DMS114 treated with DMSO at 0.1 percent for 48 hours (cell line): ENCODE data around the gene ATE1.
"Not testable (repeated sequence)": the region's sequence is repeated elsewhere in the genome, so short reads cannot be mapped to it uniquely, and the experiment has no call there.

ENCODE experiments used
- DNase-seq: peaks from one replicate; lab custom pipeline; 2025; ENCODE audit not compliant: unreplicated experiment; lab: John Stamatoyannopoulos, UW

ATE1 gene

DNA sequence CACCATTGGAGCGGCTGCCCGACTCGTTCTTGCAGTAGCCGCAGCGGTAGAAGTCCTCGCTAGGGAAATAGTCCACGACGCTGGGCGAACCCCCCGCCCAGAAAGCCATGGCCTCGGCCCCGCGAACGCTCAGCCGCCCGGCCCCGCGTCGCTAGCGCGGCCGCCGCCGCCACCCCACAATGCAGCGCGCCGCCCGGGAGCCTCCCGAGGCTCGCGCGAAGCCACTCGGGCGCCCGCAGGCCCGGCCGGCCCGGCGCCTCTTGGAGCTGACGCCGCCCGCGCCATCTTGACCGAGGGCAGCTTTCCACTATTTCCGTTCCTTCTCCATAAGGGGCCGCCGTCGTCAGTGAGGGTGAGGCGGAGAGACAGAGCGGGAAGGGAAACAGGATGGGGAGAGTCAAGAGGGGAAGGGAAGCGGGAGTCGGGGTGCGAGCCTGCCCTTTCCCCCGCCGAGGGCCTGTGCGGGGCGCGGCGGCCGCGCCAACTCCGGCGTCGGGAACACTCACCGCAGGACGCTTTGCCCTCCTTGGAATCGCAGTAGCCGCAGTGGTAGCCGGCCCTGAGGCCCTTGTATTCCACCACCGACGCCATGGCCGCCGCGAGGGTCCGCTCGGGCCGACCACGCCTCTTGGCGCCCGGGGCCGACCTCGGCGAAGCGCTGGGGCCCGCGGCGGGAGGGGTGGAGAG, at the start of gene ATE1:
Gene ATE1 (minus strand): TSS at position 191 of the 687 bp plus-strand sequence. CDS start 82 bp downstream, at position 109.
- peak; percentile 81 for DNase-seq

DNA sequence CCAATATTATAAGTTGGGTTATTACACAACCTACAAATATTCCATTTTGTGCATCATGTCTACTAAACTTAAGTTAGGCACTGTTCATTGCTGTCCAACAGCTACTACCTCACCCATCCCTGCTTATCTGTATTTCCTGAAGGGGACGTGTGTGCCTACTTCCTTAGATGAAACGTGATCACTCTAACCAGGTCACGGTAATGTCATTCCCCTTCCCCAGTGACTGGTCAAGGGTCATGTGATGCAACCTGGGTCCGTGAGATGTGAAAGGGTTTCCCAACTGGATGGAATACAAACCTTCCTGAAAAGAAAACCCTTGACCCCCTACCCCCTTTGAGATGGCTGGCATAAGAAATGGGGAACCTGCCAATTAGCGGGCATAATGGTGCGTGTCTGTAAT, 48.8 kb upstream of the ATE1 start:
- no peak for DNase-seq

DNA sequence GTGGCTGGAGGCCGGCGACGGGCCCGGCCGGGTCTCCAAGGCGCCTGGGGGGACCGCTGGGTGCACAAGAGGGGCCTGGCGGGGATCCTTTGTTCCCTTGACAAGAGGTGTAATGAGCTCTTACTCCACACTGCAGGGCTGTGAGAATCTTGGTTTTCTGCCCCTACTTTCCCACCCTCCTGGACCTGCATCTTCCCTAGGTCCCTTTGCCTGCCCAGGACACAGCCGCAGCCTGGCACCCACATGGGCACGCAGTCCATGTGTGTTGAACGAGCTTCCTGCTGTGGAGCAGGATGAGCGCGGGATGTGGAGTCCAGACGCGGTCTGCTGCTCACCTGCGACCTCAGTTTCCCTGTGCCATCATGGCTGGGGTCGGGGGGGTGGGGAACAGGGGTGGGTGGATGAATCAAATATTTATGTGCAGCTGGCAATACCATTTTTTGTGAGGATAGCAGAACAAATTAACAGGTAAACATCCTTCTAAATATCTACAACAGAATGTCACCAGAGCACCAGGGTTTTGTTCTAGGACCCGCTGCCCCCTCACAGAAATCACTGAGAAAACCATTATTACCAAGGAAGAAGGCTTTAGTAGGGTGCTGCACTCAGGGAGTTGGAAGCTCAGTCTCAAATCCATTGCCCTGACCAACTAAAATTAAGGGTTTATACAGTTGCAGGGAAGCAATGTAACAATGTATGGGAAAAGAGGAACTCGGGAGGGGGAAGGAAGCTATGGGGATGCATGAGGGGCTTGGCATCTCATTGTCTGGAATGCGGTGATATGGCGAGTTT, 47.7 kb upstream of the ATE1 start:
- no peak for DNase-seq

DNA sequence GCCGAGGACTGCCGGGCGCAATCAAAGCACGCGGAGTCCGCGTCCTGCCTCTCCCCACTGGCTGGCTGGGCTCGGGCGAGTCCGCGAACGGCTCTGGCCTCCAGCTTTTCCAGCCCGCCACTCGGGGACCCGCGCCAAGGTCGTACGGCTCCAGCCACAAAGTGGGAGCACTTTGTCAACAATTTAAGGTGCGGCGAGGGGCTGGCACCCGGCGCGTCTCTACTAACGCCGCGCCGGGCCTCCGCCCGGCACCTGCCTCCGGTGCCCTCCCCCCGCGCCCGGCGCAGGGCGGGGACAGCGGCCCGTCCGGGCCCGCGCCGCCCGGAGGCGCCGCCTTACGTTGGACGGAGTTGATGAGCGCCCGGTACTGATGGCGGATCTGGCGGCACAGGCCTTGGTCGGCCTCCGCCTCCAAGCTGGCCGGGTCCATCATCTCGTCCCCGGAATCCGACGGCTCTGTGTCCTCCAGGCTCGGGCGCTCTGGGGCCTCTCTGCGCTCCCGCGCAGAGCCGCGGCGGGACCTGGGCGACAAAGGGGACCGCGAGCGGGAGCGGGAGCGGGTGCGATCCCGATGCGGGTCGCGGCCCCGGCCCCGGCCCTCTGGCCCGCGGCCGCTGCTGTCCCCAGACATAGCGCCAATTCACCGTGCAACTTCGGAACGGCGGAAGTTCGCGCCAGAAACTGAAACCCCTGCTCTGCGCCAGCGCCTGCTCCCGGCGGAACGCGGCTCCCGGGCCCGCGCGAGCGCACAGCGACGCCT, 46.9 kb upstream of the ATE1 start, which contains the start of gene NSMCE4A:
Gene NSMCE4A (minus strand): TSS at position 683 of the 760 bp plus-strand sequence. CDS start 52 bp downstream, at position 631.
- peak; percentile 46 for DNase-seq

DNA sequence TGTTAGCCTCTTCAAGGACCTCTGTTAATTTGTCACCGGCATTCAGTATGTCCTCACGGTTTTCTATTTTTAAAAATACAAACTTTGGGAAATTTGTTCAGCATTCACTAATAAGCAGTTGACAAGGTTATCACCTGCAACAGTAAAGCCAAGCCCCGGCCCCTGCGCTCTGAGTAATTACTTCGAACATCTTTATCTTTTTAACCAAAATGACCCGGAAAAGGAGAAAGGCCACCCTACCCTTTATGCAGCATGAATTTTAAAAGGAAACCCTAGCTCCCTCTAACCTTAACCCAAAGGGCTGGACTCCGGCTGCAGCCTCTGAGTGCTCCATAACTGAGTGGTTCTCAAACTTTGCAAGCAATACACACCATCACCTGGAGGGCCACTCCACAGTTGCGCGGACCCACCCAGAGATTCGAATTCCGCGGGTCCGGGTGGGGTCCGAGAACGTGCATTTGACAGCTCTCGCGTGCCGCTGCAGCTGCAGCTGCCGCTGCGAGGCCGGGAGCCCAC, 46.2 kb upstream of the ATE1 start:
- DNase-seq = peak; percentile 15

DNA sequence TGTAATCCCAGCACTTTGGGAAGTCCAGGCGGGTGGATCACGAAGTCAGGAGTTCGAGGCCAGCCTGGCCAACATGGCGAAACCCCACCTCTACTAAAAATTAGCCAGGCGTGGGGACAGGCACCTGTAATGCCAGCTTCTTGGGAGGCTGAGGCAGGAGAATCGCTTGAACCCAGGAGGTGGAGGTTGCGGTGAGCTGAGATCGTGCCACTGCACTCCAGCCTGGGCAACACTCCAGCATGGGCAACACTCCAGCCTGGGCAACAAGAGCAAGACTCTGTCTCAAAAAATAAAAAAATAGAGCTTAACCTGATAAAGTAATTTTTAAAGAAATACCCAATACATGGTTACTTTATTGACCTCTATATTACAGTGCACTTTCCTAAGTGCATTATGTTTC, 41.3 kb upstream of the ATE1 start:
- DNase-seq = not testable (repeated sequence)

DNA sequence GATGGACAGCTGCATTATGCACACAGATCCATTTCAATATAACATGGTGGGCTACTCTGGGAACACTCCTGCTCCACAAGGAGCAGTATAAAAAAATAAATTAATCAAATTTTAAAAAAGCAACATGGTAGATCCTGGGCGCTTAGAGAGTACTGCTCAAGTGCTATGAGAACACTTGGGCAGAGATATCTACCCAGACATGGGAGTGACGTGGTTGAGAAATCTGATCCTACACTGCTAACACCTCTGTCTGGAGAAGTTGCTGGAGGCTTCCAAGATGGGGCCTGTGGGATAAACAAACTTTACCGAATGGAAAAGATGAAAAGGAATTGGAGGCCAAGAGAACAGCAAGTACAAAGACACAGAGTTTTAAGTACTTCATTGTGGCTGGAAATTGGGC, 38.2 kb upstream of the ATE1 start:
- DNase-seq = no peak

DNA sequence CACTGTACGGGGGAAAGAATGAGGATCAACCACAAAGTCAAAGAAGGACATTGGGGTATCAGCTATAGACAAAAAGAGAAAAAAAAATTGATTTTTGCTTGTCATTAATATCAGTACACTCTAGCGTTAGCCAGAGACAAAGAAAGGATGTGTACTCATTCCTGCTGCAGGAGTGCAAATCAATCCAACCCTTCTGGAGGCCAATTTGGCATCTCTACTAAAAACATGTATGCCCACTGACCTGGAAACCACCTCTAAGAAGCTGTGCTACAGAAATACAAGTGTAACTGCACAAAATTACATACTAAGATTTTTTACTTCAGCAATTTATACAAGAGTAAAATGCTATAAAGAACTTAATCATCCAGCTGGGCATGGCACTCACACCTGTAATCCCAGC, 33.6 kb upstream of the ATE1 start:
- DNase-seq = no peak

DNA sequence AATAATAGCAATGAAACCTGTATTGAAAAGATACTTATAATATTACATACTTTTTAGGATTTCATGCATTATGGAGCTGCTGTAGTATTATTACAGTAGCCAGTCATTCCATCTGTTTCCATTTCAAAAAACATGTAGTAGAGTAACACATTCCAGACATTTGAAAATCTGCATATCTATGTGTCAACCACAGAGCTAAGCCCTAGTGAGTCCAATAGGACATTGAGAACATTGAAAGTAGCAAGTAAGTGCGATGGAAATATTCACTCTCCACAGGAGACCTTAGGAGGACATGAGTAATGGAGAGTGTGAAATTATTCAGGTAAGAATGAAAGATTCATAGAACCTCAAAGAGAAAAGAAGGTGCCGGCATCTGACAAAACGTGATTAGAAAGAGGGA, 31.8 kb upstream of the ATE1 start:
- no peak for DNase-seq

DNA sequence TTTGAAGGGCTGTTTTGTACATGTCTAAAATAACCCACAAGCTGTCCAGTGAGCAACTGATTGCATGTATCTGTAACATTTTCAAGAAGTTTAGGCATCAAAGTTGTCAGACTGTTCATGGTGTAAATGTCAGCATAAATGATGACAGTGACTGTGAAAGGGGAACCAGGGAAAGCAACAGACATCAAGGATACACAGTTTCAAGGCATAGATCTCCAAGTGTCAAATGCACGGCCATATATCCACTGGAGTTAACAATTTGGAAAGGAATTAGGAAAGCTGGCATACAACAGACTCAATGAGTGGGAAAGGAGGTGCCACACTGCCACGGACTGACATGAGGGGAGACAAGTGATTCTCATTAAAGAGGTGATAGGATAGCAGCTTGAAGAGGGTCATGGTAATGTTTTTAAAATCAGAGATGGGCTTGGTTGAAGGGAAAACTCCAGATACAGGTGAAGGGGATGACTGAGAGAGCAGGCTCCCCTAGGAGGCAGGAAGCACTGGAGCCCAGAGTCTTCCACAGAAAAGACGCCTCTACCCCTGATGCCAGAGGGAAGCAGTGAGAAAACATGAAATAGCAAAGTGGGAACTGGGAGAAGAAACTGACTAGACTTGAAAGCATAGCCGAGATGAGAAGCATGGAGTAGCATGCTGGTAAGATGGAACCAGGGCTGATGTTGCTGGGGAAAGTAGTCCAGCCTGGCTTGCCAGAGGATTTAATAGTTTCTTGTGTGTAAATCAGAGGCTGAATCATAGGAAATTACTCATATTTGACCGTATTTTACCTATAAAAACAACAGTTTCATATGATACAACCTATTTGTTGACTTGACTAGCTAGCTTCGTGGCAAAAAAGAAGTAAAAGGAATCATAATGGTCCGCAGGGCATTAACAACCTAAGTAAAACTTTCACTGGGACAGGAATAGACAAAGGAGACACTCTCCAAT, 28.6 kb upstream of the ATE1 start:
- no peak for DNase-seq

DNA sequence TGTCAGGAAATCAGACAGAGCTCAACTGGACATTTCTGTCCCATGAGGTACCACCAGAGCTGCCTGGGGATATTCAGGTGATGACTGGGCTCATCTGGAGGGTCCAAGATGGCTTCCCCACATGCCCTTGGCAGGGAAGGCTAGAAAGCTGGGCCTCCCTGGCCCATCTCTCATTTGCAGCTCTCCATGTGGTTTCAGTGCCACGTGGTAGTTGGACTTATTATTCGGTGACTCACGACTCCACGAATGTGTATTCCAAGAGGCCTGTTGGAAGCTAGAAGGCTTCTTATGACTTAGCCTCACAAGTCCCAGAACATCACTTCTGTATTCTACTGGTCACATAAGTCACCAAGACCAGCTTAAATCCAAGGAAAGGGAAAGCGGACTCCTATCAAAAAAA, 24.4 kb upstream of the ATE1 start:
- no peak for DNase-seq

DNA sequence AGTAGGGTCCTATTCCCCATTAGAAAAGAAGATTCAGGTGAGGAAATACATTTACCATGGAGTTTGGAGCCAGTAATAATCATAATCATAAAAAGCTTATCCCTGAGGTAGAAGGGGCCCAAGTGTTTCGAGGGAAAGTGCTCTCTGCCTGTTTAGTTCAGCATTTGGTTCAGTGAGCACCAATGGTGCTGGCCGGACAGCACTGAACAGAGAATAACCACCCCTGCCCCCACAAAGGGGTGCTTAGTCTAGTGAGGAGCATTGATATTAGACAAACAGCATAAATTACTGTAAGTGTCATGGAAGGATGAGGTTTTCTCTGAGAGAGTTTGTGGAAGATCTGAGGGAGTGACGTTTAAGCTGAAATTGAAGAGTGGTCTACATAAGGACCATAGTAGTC, 21.6 kb upstream of the ATE1 start:
- no peak for DNase-seq

DNA sequence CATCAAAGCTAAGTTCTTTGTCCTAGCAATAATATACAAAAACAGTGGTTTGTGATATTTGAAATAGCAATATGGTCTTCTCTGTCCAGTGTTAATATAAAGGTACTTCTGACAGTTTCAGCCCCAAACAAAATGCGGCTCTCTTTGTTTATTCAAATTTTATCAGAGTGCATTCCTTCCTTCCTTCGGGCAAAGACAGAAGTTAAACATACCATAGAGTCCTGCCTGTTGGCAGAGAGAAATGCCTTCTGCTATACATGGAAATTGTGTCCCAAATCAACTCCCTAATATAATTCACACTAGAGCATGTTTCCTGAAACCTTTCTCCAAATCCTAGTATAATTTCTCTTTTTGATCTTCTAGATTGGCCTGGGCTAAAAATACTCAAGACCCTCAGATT, 21.2 kb upstream of the ATE1 start:
- DNase-seq = no peak

DNA sequence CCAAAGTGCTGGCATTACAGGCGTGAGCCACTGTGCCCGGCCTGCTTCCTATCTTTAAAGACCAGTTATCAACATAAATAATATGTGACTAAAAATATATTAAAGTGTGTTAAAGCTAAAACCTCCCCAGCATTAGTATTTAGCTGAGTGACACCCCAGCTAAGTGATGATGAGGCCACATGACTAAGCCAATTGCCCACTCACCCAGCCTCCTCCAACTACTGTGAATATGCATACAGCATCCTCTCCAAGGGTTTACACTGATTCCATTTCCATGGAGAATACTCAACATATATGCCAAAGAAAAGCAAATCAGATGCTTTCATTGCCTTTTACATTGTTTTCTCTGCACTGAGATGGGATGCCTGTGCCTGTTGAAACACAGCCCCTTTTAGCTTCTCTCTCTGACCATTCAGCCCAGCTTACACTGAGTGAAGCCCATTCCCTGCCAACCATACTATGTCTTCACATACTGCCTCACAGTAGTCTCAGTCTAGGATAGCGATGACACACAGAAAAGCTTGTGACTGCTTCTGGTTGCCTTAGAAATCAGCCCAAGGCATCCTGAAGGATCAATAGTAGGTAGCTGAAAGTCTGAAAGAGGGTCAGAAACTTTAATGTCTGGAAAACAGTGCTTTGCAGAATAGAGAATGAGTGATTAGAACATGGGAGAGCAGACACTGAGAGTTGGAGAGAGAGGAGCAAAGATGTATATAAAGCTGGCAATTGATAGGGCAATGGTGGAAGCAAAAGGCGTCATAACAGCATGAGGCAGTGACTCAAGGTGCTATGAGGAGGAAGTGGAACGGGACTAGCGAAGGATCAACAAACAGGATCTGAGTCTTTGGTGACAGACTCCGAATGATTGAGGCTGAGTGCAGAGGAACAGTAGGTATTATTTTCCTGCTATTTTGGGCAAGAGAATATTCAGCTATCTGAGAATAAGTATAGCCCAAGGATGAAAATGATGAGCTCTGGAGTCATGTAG, 19.8 kb upstream of the ATE1 start:
- DNase-seq = no peak

DNA sequence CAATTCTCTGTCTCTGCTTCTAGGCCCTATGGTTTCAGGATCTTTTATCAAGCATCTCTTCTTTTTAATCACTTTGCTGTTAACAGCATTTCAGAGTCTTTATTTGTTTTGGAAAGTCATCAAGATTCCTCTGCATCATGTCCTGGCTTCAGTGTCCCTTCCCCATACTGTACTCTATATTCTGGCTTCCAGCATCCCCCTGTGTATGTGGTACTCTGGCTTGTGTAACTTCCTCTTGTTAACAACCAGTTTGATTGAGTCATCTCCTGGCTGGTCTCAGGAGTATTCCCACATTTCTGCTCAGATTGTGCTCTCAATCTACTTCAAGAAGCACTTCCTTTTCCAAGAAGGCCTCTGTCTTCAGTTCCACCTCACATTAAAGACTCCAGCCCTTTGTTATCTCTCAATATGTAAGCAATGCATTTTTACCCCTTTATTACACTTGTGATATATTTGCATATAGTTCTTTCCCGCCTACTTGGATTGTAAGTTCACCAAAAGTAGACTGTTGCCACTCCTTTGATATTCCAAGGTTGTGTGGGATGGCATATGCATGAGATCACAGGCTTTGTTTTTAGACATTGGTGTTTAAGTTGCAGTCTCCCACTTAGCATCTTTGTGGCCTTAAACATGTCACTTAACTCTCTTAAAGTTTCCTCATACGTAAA, 15.1 kb upstream of the ATE1 start:
- no peak for DNase-seq

DNA sequence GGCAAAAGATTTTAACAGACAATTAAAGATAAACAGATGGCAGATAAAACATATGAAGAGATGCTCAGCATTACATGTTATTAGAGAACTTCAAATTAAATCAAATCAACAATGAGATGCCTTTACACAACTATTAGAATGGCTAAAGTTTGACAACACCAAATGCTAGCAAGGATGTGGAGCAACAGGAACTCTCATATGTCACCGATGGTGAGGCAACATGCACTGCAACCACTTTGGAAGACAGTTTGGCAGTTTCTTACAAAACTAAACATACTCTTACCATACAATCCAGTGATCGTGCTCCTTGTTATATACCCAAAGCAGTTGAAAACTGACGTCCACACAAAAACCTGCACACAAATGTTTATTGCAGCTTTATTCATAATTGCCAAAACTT, 13.7 kb upstream of the ATE1 start:
- DNase-seq = no peak

DNA sequence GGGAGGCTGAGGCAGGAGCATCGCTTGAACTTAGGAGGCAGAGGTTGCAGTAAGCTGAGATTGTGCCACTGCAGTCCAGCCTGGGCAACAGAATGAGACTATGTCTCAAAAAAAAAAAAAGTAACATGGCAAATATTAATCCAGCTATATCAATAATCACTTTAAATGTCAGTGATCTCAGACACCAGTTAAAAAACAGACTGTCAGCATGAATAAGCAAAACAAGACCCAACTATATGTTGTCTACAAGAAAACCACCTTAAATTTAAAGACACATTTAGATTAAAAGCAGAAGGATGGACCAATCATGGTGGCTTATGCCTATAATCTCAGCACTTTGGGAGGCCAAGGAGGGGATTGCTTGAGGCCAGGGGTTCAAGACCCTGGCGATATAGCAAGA, 8.5 kb upstream of the ATE1 start:
- DNase-seq = no peak

DNA sequence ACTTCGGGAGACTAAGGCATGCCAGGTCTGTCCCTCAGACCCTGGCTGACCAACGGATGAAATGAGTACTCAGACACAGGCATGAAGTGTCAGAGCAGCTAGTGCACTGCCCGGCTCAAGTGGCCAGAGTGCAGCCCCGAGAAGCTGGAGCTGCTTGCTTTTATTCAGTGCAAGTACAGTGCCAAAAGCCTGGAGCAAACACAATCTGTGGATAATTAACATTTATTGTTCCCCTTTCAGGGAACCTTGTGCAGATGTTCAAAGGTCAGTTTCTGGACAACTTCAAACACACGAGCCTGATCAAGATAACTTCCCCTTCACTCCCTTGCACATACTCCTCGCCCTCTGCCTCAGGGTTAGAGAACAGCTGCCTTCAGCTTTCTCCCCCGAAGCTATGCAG, 7.9 kb upstream of the ATE1 start:
- DNase-seq = no peak
